Fibroblast of skin of scalp (primary cell): ENCODE measurements around the gene SMARCB1.

ENCODE experiments used
- DNase-seq: peaks from one replicate; pipeline ENCODE4 v3.0.0-alpha.2; 2013

Gene SMARCB1

GRCh38 chr22:23804781-23805291, 18.1 kb downstream of the SMARCB1 start:
- DNase-seq = no peak

GRCh38 chr22:23806837-23807236, 20.1 kb downstream of the SMARCB1 start:
- no peak for DNase-seq

- no peak for DNase-seq
Measured at GRCh38 chr22:23812378-23812777, 25.6 kb downstream of the SMARCB1 start.

- DNase-seq = peak; percentile 30
Measured at GRCh38 chr22:23815541-23816155, 28.9 kb downstream of the SMARCB1 start.

GRCh38 chr22:23816156-23816976, 29.6 kb downstream of the SMARCB1 start:
- peak; percentile 17 for DNase-seq

- DNase-seq = no peak
Measured at GRCh38 chr22:23817146-23817545, 30.4 kb downstream of the SMARCB1 start.

GRCh38 chr22:23818541-23818940, 31.8 kb downstream of the SMARCB1 start:
- no peak for DNase-seq

GRCh38 chr22:23820748-23821211, 34.0 kb downstream of the SMARCB1 start:
- no peak for DNase-seq

GRCh38 chr22:23822101-23822671, 35.4 kb downstream of the SMARCB1 start:
- no peak for DNase-seq

GRCh38 chr22:23823331-23823791, 36.6 kb downstream of the SMARCB1 start:
- peak; percentile 49 for DNase-seq

GRCh38 chr22:23824476-23825245, 37.9 kb downstream of the SMARCB1 start:
- DNase-seq = no peak

GRCh38 chr22:23825246-23825905, 38.6 kb downstream of the SMARCB1 start:
- no peak for DNase-seq

- peak; percentile 97 for DNase-seq
Measured at GRCh38 chr22:23826510-23827350, 40.0 kb downstream of the SMARCB1 start.

GRCh38 chr22:23827351-23827995, 40.7 kb downstream of the SMARCB1 start:
- no peak for DNase-seq

- DNase-seq = no peak
Measured at GRCh38 chr22:23828800-23829680, 42.3 kb downstream of the SMARCB1 start.

GRCh38 chr22:23829845-23830372, 43.1 kb downstream of the SMARCB1 start:
- peak; percentile 97 for DNase-seq

GRCh38 chr22:23831261-23831660, 44.5 kb downstream of the SMARCB1 start:
- no peak for DNase-seq

- DNase-seq = no peak
Measured at GRCh38 chr22:23831781-23832180, 45.0 kb downstream of the SMARCB1 start.
